Suprapubic skin (tissue), 3 donors: Measurements from ENCODE around the gene FTSJ1.

ENCODE experiments used
- POLR2A ChIP-seq, 2 donors: fragments of 450-650 bp; IDR thresholded peaks; one replicate each; pipeline ENCODE4 v1.6.1; 2017; ENCODE audit warnings: antibody characterized with exemption in 2 of 2, mild to moderate bottlenecking in 2 of 2, moderate library complexity in 2 of 2
- TF ChIP-seq, protein P1 (sequence below), 2 donors: fragments of 200-600 bp in 1 of 2; fragments of 450-650 bp in 1 of 2; sonication (generic) in 1 of 2; IDR thresholded peaks; one replicate each; pipeline ENCODE4 v1.5.1; 2016 to 2019; ENCODE audit warnings: antibody characterized with exemption in 2 of 2, mild to moderate bottlenecking in 1 of 2, moderate library complexity in 1 of 2

DNA sequence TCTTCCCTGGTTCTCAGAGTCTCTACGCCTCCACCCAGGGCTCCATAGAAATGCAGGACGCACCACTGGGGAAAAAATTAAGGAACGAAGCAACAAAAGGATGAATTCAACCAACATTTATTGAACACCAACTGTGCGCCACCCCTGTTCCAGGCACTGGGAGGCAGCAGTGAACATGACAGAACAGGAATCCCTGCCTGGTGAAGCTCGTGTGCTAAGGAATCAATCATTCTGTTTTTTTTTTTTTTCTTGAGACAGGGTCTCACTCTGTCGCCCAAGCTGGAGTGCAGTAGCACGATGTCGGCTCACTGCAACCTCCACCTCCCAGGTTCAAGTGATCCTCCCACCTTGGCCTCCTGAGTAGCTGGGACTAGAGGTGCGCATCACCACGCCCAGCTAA lies 1.9 kb upstream of the FTSJ1 start:
- TF ChIP-seq, protein P1, sequence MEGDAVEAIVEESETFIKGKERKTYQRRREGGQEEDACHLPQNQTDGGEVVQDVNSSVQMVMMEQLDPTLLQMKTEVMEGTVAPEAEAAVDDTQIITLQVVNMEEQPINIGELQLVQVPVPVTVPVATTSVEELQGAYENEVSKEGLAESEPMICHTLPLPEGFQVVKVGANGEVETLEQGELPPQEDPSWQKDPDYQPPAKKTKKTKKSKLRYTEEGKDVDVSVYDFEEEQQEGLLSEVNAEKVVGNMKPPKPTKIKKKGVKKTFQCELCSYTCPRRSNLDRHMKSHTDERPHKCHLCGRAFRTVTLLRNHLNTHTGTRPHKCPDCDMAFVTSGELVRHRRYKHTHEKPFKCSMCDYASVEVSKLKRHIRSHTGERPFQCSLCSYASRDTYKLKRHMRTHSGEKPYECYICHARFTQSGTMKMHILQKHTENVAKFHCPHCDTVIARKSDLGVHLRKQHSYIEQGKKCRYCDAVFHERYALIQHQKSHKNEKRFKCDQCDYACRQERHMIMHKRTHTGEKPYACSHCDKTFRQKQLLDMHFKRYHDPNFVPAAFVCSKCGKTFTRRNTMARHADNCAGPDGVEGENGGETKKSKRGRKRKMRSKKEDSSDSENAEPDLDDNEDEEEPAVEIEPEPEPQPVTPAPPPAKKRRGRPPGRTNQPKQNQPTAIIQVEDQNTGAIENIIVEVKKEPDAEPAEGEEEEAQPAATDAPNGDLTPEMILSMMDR (IDR thresholded peaks at IDR 0.05), result no peak
- TF ChIP-seq POLR2A (IDR thresholded peaks at IDR 0.05), result no peak
